Neural cell (in vitro differentiated cells): Measurements from ENCODE around the gene ERBB4.

Source experiments
- CTCF ChIP-seq: fragments of 450-650 bp; IDR thresholded peaks from 2 replicates; pipeline ENCODE4 v1.5.1; 2014; ENCODE audit warnings: antibody characterized with exemption, mild to moderate bottlenecking, moderate library complexity; ENCODE audit not compliant: poor library complexity, severe bottlenecking
- EP300 ChIP-seq: fragments of 450-650 bp; conservative IDR thresholded peaks from 2 replicates; pipeline ENCODE4 v1.6.1; 2014; ENCODE audit warnings: antibody characterized with exemption, mild to moderate bottlenecking, moderate library complexity; ENCODE audit not compliant: poor library complexity, severe bottlenecking
- POLR2AphosphoS5 ChIP-seq: IDR thresholded peaks from 2 replicates; pipeline ENCODE4 v1.6.1; 2012
- RAD21 ChIP-seq: fragments of 450-650 bp; conservative IDR thresholded peaks from 2 replicates; pipeline ENCODE4 v1.6.1; 2014; ENCODE audit warnings: antibody characterized with exemption, mild to moderate bottlenecking, moderate library complexity
- TAF1 ChIP-seq: IDR thresholded peaks from 2 replicates; pipeline ENCODE4 v1.6.1; 2012; ENCODE audit warnings: low read depth

GRCh38 chr2:211860224-211860623, 678.4 kb downstream of the ERBB4 start:
- TF ChIP-seq TAF1 = no peak
- no peak for TF ChIP-seq EP300
- TF ChIP-seq POLR2AphosphoS5 = no peak
- no peak for TF ChIP-seq CTCF
- no peak for TF ChIP-seq RAD21
